ENCODE measurements around the gene IL22RA1. TPM values are rescaled to one million over a fixed set of nuclear protein-coding genes. Genes with fewer than 3 reads are reported as not detected.

IL22RA1 gene
- polyA plus RNA-seq, 2 of the 4 experiments (the other 2 are of a cell fraction) = 1.5 to 1.7 TPM

- DNase-seq (ENCODE audit: low read depth in 1 of 2, low spot score in 1 of 2) = no peak
- H3K27ac ChIP-seq = peak overlapping the region in 1 of 2 experiments; percentile 33; a peak in 1 of 6 replicates
- CTCF ChIA-PET = interaction anchor here (1.0 to 1.6 kb wide), 2 partner anchors 49 to 273 kb away, joined by 4 to 5 read pairs; no protein-coding TSS in a partner anchor
- POLR2A ChIA-PET = no interaction called here
- 77% methylated on average over 5 of the region's 5 CpGs for WGBS (ENCODE audit: missing lambda C conversion rate)
- no peak overlapping the region for H3K4me2 ChIP-seq
- no peak overlapping the region for H3K4me3 ChIP-seq
- H3K9me3 ChIP-seq = no peaks in the 10 kb centered on the region
- no peak for FAIRE-seq
- TF ChIP-seq PHF8 (IDR thresholded peaks at IDR 0.05; ENCODE audit: borderline replicate concordance, low read depth) (no peak), REST (IDR thresholded peaks at IDR 0.05) (no peak), HDAC2 (IDR thresholded peaks at IDR 0.05) (no peak), HOXB5 (CRISPR knock-in tag; IDR thresholded peaks at IDR 0.05) (no peak), HOXA7 (CRISPR knock-in tag; IDR thresholded peaks at IDR 0.05) (no peak), BHLHE40 (IDR thresholded peaks at IDR 0.05; ENCODE audit: low read depth, low read length) (no peak), RAD21 (conservative IDR thresholded peaks at IDR 0.05 in 1 of 2, IDR thresholded peaks at IDR 0.05 in 1 of 2) (no peak), CBX2 (IDR thresholded peaks at IDR 0.05; ENCODE audit: borderline replicate concordance, low read depth) (no peak), MYC (IDR thresholded peaks at IDR 0.05; ENCODE audit: borderline replicate concordance, low read length) (no peak)
- H3K4me1 ChIP-seq = peaks cover 24% of the 10 kb centered on the region
- ATAC-seq = no peak
Measured at GRCh38 chr1:24119489-24119858, 23.5 kb downstream of the IL22RA1 start.

GRCh38 chr1:24118410-24119242, 24.3 kb downstream of the IL22RA1 start:
- H3K9me3 ChIP-seq = no peaks in the 10 kb centered on the region
- DNase-seq (ENCODE audit: low read depth in 1 of 2, low spot score in 1 of 2) = no peak
- H3K4me3 ChIP-seq = no peak overlapping the region
- peak overlapping the region; percentile 47 for H3K4me2 ChIP-seq
- peak overlapping the region; percentile 33 to 70; a peak in 5 of 6 replicates for H3K27ac ChIP-seq
- FAIRE-seq = no peak
- 68% methylated on average over 6 of the region's 8 CpGs for WGBS (ENCODE audit: missing lambda C conversion rate)
- POLR2A ChIA-PET = interaction anchor here (1.2 kb wide), 1 partner anchor 10 kb away, joined by 3 read pairs; no protein-coding TSS in a partner anchor
- TF ChIP-seq NPAS2 (CRISPR knock-in tag; IDR thresholded peaks at IDR 0.05; ENCODE audit: borderline replicate concordance) (no peak), EHMT2 (IDR thresholded peaks at IDR 0.05; ENCODE audit: low read depth) (no peak), POLR2A (IDR thresholded peaks at IDR 0.05; ENCODE audit: low read length) (no peak), TP53 (CRISPR knock-in tag; IDR thresholded peaks at IDR 0.05) (no peak), ZSCAN20 (CRISPR knock-in tag; IDR thresholded peaks at IDR 0.05) (no peak), HOXB13 (CRISPR knock-in tag; IDR thresholded peaks at IDR 0.05; ENCODE audit: low read depth) (no peak), RFX5 (IDR thresholded peaks at IDR 0.05) (no peak), TFCP2L1 (CRISPR knock-in tag; IDR thresholded peaks at IDR 0.05) (no peak), RCOR1 (IDR thresholded peaks at IDR 0.05; ENCODE audit: low read depth, low read length) (no peak), POLR2AphosphoS2 (conservative IDR thresholded peaks at IDR 0.05; ENCODE audit: low read length) (no peak), NFE2L2 (conservative IDR thresholded peaks at IDR 0.05; ENCODE audit: low read length) (no peak)
- H3K4me1 ChIP-seq = peaks cover 24% of the 10 kb centered on the region
- CTCF ChIA-PET = no interaction called here
- no peak for ATAC-seq

All from A549 (cell line).